ENCODE measurements around the gene MDM2. TPM values are rescaled to one million over a fixed set of nuclear protein-coding genes. Genes with fewer than 3 reads are reported as not detected.
"Not testable (repeated sequence)": the region's sequence is repeated elsewhere in the genome, so short reads cannot be mapped to it uniquely, and the experiment has no call there.

The MDM2 gene
- total and polyA plus RNA-seq, 2 of the 8 experiments (the other 6 are each of a cell fraction or from before 2014, with no cell fraction given), result 15.1 to 115 TPM

DNA sequence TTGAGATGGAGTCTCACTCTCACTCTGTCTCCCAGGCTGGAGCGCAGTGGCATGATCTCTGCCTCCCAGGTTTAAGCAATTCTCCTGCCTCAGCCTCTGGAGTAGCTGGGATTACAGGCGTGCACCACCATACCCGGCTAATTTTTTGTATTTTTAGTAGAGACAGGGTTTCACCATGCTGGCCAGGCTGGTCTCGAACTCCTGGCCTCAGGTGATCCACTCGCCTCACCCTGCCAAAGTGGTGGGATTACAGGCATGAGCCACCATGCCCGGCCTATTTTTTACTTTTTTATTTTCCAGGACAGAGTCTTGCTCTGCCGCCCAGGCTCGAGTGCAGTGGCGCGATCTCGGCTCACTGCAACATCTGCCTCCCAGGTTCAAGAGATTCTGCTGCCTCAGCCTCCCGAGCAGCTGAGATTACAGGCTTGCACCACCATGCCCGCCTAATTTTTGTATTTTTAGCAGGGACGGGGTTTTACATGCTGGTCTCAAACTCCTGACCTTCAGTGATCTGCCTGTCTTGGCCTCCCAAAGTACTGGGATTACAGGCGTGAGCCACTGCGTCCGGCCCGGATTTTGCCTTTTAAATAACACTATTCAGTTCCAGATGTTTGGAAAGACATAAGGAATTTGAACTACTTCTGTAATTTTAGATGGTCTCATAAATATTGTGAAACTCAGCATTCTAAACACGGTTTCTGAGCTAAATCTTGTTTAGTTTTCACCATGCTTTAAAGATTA is 4.9 kb upstream of the MDM2 start:
- ChIA-PET POLR2A (ENCODE audit: partially characterized antibody) (interaction anchor here (0.6 to 1.4 kb wide), 2 partner anchors 13 to 36 kb away, joined by 3 read pairs; no protein-coding TSS in a partner anchor), CTCF (ENCODE audit: partially characterized antibody) (interaction anchor here (0.8 kb wide), 1 partner anchor 8 kb away, joined by 4 read pairs; no protein-coding TSS in a partner anchor)
- DNase-seq (ENCODE audit: low read depth in 1 of 2, low spot score in 2 of 2), result not testable (repeated sequence)

More for the DNA sequence above, 4.9 kb upstream of the MDM2 start:
- not testable (repeated sequence) for H2BK15ac ChIP-seq (ENCODE audit: low read length); H2BK120ac ChIP-seq (replicated peaks; ENCODE audit: low read depth, low read length); H2BK20ac ChIP-seq (ENCODE audit: low read length); H2BK12ac ChIP-seq (ENCODE audit: low read depth, low read length); H3K27ac ChIP-seq (ENCODE audit: low read depth, low read length); H2BK5ac ChIP-seq (ENCODE audit: low read depth, low read length); H3K4ac ChIP-seq (replicated peaks; ENCODE audit: insufficient read length, low read depth, low read length); H3K23me2 ChIP-seq (ENCODE audit: low read depth, low read length); H2AFZ ChIP-seq (ENCODE audit: low read length); H3K9me3 ChIP-seq (ENCODE audit: insufficient read depth in 2 of 2, low read depth in 1 of 2, low read length in 1 of 2); H3K14ac ChIP-seq (ENCODE audit: insufficient read length); H3K36me3 ChIP-seq (ENCODE audit: control insufficient read depth in 2 of 4, insufficient read depth in 4 of 4, low read length in 3 of 4); H2AK5ac ChIP-seq (ENCODE audit: low read depth, low read length); H4K5ac ChIP-seq (ENCODE audit: insufficient read length, low read depth, low read length); H3K79me1 ChIP-seq (ENCODE audit: low read depth, low read length); H4K8ac ChIP-seq (ENCODE audit: extremely low read depth, insufficient read depth, low read length); H3K27me3 ChIP-seq (replicated peaks in 1 of 4; ENCODE audit: control insufficient read depth in 3 of 4, extremely low read depth in 1 of 4, insufficient read depth in 3 of 4, low read length in 3 of 4); H3K23ac ChIP-seq (ENCODE audit: insufficient read length); H3K18ac ChIP-seq (ENCODE audit: extremely low read depth, low read length); H3K9ac ChIP-seq (replicated peaks in 1 of 4; ENCODE audit: extremely low read depth in 1 of 4, low read depth in 3 of 4, low read length in 3 of 4); H3K56ac ChIP-seq (replicated peaks; ENCODE audit: insufficient read length, low read depth, low read length); H3K4me3 ChIP-seq (ENCODE audit: extremely low read depth in 1 of 4, insufficient read depth in 2 of 4, low read depth in 3 of 4, low read length in 4 of 4); H3K4me2 ChIP-seq (ENCODE audit: insufficient read depth in 1 of 2, low read depth in 2 of 2, low read length in 2 of 2); H3K79me2 ChIP-seq (ENCODE audit: control insufficient read depth in 1 of 2, insufficient read depth in 2 of 2, low read length in 2 of 2); FAIRE-seq; H4K91ac ChIP-seq (replicated peaks; ENCODE audit: insufficient read length, low read length); H4K20me1 ChIP-seq (replicated peaks in 1 of 2; ENCODE audit: control insufficient read depth in 1 of 2, insufficient read depth in 2 of 2, low read length in 2 of 2)
- WGBS, 2 experiments (ENCODE audit: extremely low coverage in 1 of 2, insufficient coverage in 1 of 2, insufficient read length in 1 of 2, insufficient replicate concordance in 2 of 2, low coverage in 1 of 2, low lambda C conversion rate in 2 of 2, missing lambda C conversion rate in 1 of 2), result 89% methylated on average over 17 of the region's 19 CpGs; no CpG with 5 or more reads in 1 of the 2 experiments
- H3K4me1 ChIP-seq (replicated peaks in 1 of 4; ENCODE audit: control insufficient read depth in 3 of 4, insufficient read depth in 4 of 4, low read length in 3 of 4), result peaks cover 3 to 12% (median 6%) of the 10 kb centered on the region in 4 experiments; a peak in 5 of 7 replicates

Measured in H1 (cell line).